ENCODE results near the gene PLEKHA4.

PLEKHA4 gene

DNA sequence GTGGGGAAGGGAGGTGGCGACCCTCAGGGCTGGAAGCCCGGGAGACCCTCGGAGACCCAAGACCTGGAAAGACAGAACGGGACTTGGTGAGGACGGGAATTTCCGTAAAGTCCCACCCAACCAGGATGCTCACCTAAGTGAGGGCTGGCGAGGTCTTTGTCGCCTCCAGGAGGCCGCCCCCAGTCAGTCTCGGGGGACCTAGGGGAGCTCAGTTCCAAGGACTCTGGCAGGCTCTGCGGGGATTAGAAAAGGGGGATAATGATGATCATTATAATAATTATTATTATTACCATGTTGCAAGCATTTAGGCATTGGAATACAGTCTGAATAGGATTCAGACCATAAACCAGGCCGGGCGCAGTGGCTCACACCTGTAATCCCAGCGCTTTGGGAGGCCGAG, 23.0 kb downstream of the PLEKHA4 start:
- Histone ChIP-seq H2AFZ (ENCODE audit: low read length) (no peak overlapping the region), H3K4me3 (ENCODE audit: low read length) (no peak overlapping the region), H3K9ac (ENCODE audit: low read length) (no peak overlapping the region), H3K27me3 (replicated peaks; ENCODE audit: insufficient read depth, low read length) (no peaks in the 10 kb centered on the region), H3K27ac (ENCODE audit: low read length) (no peak overlapping the region), H3F3A (ENCODE audit: insufficient read depth, low read length) (peaks cover 12% of the 10 kb centered on the region; the same call in 1 of the 2 replicates), H3K9me3 (replicated peaks; ENCODE audit: insufficient read depth, low read length) (no peaks in the 10 kb centered on the region), H3K4me2 (ENCODE audit: low read depth, low read length) (no peak overlapping the region), H3K36me3 (replicated peaks; ENCODE audit: insufficient read depth, low read length) (no peaks in the 10 kb centered on the region), H3K9me2 (replicated peaks; ENCODE audit: insufficient read depth, low read length) (no peaks in the 10 kb centered on the region), H3K79me2 (ENCODE audit: low read length) (no peaks in the 10 kb centered on the region), H4K20me1 (ENCODE audit: insufficient read depth, low read length) (no peaks in the 10 kb centered on the region), H3K4me1 (ENCODE audit: low read length) (peaks cover 12% of the 10 kb centered on the region)
- no peak for DNase-seq
- no peak for TF ChIP-seq EZH2phosphoT487 (IDR thresholded peaks at IDR 0.05; ENCODE audit: low read length)
- TF ChIP-seq CTCF (IDR thresholded peaks at IDR 0.05; ENCODE audit: low read length): no peak
- TF ChIP-seq EZH2 (optimal IDR thresholded peaks at IDR 0.05; ENCODE audit: low read depth, low read length): no peak

DNA sequence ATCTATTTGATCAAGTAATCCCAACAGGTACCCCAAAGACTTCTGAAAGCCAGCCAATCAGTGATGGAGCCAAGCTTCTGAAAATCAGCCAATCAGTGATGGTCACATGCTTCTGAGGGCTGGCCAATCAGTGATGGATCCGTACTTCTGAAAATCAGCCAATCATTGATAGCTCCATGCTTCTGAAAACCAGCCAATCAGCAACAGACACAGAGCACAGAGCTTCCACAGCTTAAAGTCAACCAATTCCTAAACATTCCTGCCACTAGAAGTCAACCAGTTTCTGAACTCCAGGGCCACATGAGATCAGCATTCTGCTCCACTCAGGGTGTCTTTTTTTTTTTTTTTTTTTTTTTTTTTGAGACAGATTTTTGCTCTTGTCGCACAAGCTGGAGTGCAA, 23.9 kb downstream of the PLEKHA4 start:
- Histone ChIP-seq H3F3A (ENCODE audit: insufficient read depth, low read length) (peaks cover 10% of the 10 kb centered on the region; the same call in 1 of the 2 replicates), H4K20me1 (ENCODE audit: insufficient read depth, low read length) (no peaks in the 10 kb centered on the region), H3K4me2 (ENCODE audit: low read depth, low read length) (no peak overlapping the region), H3K4me1 (ENCODE audit: low read length) (peaks cover 8% of the 10 kb centered on the region), H2AFZ (ENCODE audit: low read length) (no peak overlapping the region), H3K9me3 (replicated peaks; ENCODE audit: insufficient read depth, low read length) (no peaks in the 10 kb centered on the region), H3K9me2 (replicated peaks; ENCODE audit: insufficient read depth, low read length) (no peaks in the 10 kb centered on the region), H3K27me3 (replicated peaks; ENCODE audit: insufficient read depth, low read length) (no peaks in the 10 kb centered on the region), H3K79me2 (ENCODE audit: low read length) (no peaks in the 10 kb centered on the region), H3K36me3 (replicated peaks; ENCODE audit: insufficient read depth, low read length) (no peaks in the 10 kb centered on the region), H3K27ac (ENCODE audit: low read length) (no peak overlapping the region), H3K4me3 (ENCODE audit: low read length) (no peak overlapping the region), H3K9ac (ENCODE audit: low read length) (no peak overlapping the region)
- TF ChIP-seq EZH2 (optimal IDR thresholded peaks at IDR 0.05; ENCODE audit: low read depth, low read length): no peak
- TF ChIP-seq EZH2phosphoT487 (IDR thresholded peaks at IDR 0.05; ENCODE audit: low read length): no peak
- TF ChIP-seq CTCF (IDR thresholded peaks at IDR 0.05; ENCODE audit: low read length): no peak
- DNase-seq: no peak

DNA sequence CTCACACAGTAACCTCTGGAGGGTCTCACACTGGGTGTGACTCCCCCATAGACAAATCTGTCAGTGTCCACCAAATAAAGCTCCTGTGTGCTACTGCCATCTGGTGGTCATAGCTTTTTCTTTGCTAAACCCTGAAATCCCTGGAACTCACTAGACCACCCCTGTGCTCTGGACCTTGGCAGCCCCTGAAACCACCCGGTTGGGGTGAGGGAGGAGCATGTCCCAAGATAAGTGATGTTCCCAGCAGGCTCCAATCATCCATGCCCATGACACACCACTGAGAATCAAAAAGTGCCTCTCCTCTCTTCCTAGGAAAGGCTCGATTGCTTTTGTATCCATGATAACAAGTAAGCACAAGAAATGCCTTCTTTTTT, 25.6 kb downstream of the PLEKHA4 start:
- Histone ChIP-seq H3K79me2 (ENCODE audit: low read length) (no peaks in the 10 kb centered on the region), H2AFZ (ENCODE audit: low read length) (peak overlapping the region; percentile 52; the same call in 1 of the 2 replicates), H3K4me2 (ENCODE audit: low read depth, low read length) (no peak overlapping the region), H3K36me3 (replicated peaks; ENCODE audit: insufficient read depth, low read length) (no peaks in the 10 kb centered on the region), H3K9ac (ENCODE audit: low read length) (no peak overlapping the region), H3K27ac (ENCODE audit: low read length) (no peak overlapping the region), H3K4me3 (ENCODE audit: low read length) (no peak overlapping the region), H3K9me3 (replicated peaks; ENCODE audit: insufficient read depth, low read length) (no peaks in the 10 kb centered on the region), H4K20me1 (ENCODE audit: insufficient read depth, low read length) (no peaks in the 10 kb centered on the region), H3K9me2 (replicated peaks; ENCODE audit: insufficient read depth, low read length) (no peaks in the 10 kb centered on the region), H3K27me3 (replicated peaks; ENCODE audit: insufficient read depth, low read length) (no peaks in the 10 kb centered on the region), H3F3A (ENCODE audit: insufficient read depth, low read length) (0 out of 2 replicates have a peak, but pooled peaks cover 3% of the 10 kb centered on the region), H3K4me1 (ENCODE audit: low read length) (no peaks in the 10 kb centered on the region)
- no peak for TF ChIP-seq EZH2phosphoT487 (IDR thresholded peaks at IDR 0.05; ENCODE audit: low read length)
- no peak for TF ChIP-seq EZH2 (optimal IDR thresholded peaks at IDR 0.05; ENCODE audit: low read depth, low read length)
- peak; percentile 84 for TF ChIP-seq CTCF (IDR thresholded peaks at IDR 0.05; ENCODE audit: low read length)
- DNase-seq: peak; percentile 50

Data from MM.1S (cell line).